HG03354 (cell line): ENCODE data around the gene TMEM116.
"Not testable (repeated sequence)": the region's sequence is repeated elsewhere in the genome, so short reads cannot be mapped to it uniquely, and the experiment has no call there.

Experiments
- ATAC-seq: cut with Tn5 transposase; IDR thresholded peaks from one replicate; pipeline ENCODE4 v1.9.1; 2021; ENCODE audit warnings: mild to moderate bottlenecking; ENCODE audit not compliant: unreplicated experiment, poor library complexity, severe bottlenecking

Gene TMEM116

GRCh38 chr12:112010415-112011344, 2.3 kb downstream of the TMEM116 start:
- ATAC-seq: no peak

- not testable (repeated sequence) for ATAC-seq
Measured at GRCh38 chr12:112009596-112009995, 3.4 kb downstream of the TMEM116 start.

- no peak for ATAC-seq
Measured at GRCh38 chr12:112008918-112009317, 4.0 kb downstream of the TMEM116 start.

- no peak for ATAC-seq
Measured at GRCh38 chr12:112007945-112008344, 5.0 kb downstream of the TMEM116 start.

- no peak for ATAC-seq
Measured at GRCh38 chr12:112005419-112006395, 7.3 kb downstream of the TMEM116 start.

- no peak for ATAC-seq
Measured at GRCh38 chr12:112004041-112004440, 8.9 kb downstream of the TMEM116 start.

- no peak for ATAC-seq
Measured at GRCh38 chr12:112001576-112001975, 11.4 kb downstream of the TMEM116 start.

- no peak for ATAC-seq
Measured at GRCh38 chr12:112000820-112001219, 12.1 kb downstream of the TMEM116 start.

GRCh38 chr12:111999129-111999528, 13.8 kb downstream of the TMEM116 start:
- ATAC-seq: not testable (repeated sequence)

- no peak for ATAC-seq
Measured at GRCh38 chr12:111998015-111998414, 14.9 kb downstream of the TMEM116 start.

- no peak for ATAC-seq
Measured at GRCh38 chr12:111997300-111997699, 15.7 kb downstream of the TMEM116 start.

GRCh38 chr12:111995782-111996480, 17.0 kb downstream of the TMEM116 start:
- no peak for ATAC-seq

GRCh38 chr12:111994211-111995111, 18.5 kb downstream of the TMEM116 start:
- peak; percentile 53 for ATAC-seq

- ATAC-seq: peak; percentile 62
Measured at GRCh38 chr12:111993292-111994150, 19.4 kb downstream of the TMEM116 start.

GRCh38 chr12:111992464-111992863, 20.5 kb downstream of the TMEM116 start:
- no peak for ATAC-seq

GRCh38 chr12:111991946-111992345, 21.0 kb downstream of the TMEM116 start:
- no peak for ATAC-seq

- no peak for ATAC-seq
Measured at GRCh38 chr12:111991535-111991934, 21.4 kb downstream of the TMEM116 start.

GRCh38 chr12:111984820-111985219, 28.1 kb downstream of the TMEM116 start:
- ATAC-seq: no peak
